ENCODE results near the gene VWC2L. TPM values are rescaled to one million over a fixed set of nuclear protein-coding genes. Genes with fewer than 3 reads are reported as not detected.

Gene VWC2L
- total RNA-seq, 2 experiments from 2014 or later, result not detected

- ATAC-seq (no peak), DNase-seq (no peak)
- POLR2A ChIA-PET, result no interaction called here
- Mint-ChIP-seq H3K4me3 (no peak overlapping the region), H3K4me1 (ENCODE audit: low read depth) (no peaks in the 10 kb centered on the region), H3K9me3 (no peaks in the 10 kb centered on the region), H3K36me3 (ENCODE audit: low read depth) (no peaks in the 10 kb centered on the region), H3K27ac (no peak overlapping the region), H3K27me3 (no peaks in the 10 kb centered on the region)
- TF ChIP-seq CTCF (IDR thresholded peaks at IDR 0.05), result no peak
- CTCF ChIA-PET, result no interaction called here
- intact Hi-C loops (cut with micrococcal nuclease), result no loop called here
Observed at GRCh38 chr2:214377286-214377624, 33.6 kb upstream of the VWC2L start.

- H3K9me3 Mint-ChIP-seq, result no peaks in the 10 kb centered on the region
- CTCF ChIA-PET, result no interaction called here
- DNase-seq, result no peak
- H3K4me1 Mint-ChIP-seq (ENCODE audit: low read depth), result no peaks in the 10 kb centered on the region
- H3K27ac Mint-ChIP-seq, result no peak overlapping the region
- intact Hi-C loops (cut with micrococcal nuclease), result no loop called here
- ATAC-seq, result no peak
- H3K27me3 Mint-ChIP-seq, result no peaks in the 10 kb centered on the region
- TF ChIP-seq CTCF (IDR thresholded peaks at IDR 0.05), result no peak
- no peak overlapping the region for H3K4me3 Mint-ChIP-seq
- no peaks in the 10 kb centered on the region for H3K36me3 Mint-ChIP-seq (ENCODE audit: low read depth)
- POLR2A ChIA-PET, result no interaction called here
Observed at GRCh38 chr2:214378455-214379103, 32.3 kb upstream of the VWC2L start.

- no peak for TF ChIP-seq CTCF (IDR thresholded peaks at IDR 0.05)
- ChIA-PET CTCF (no interaction called here), POLR2A (no interaction called here)
- H3K27ac Mint-ChIP-seq, result no peak overlapping the region
- H3K4me3 Mint-ChIP-seq, result no peak overlapping the region
- H3K36me3 Mint-ChIP-seq (ENCODE audit: low read depth), result no peaks in the 10 kb centered on the region
- DNase-seq (no peak), ATAC-seq (no peak)
- intact Hi-C loops (cut with micrococcal nuclease), result no loop called here
- H3K4me1 Mint-ChIP-seq (ENCODE audit: low read depth), result no peaks in the 10 kb centered on the region
- H3K27me3 Mint-ChIP-seq, result no peaks in the 10 kb centered on the region
- H3K9me3 Mint-ChIP-seq, result no peaks in the 10 kb centered on the region
Observed at GRCh38 chr2:214379227-214379626, 31.6 kb upstream of the VWC2L start.

GRCh38 chr2:214380681-214381080 is 30.2 kb upstream of the VWC2L start:
- ATAC-seq, result no peak

GRCh38 chr2:214382229-214382628 is 28.6 kb upstream of the VWC2L start:
- Mint-ChIP-seq H3K36me3 (ENCODE audit: low read depth) (no peaks in the 10 kb centered on the region), H3K27me3 (no peaks in the 10 kb centered on the region), H3K4me1 (ENCODE audit: low read depth) (no peaks in the 10 kb centered on the region), H3K27ac (no peak overlapping the region), H3K9me3 (no peaks in the 10 kb centered on the region), H3K4me3 (no peak overlapping the region)
- POLR2A ChIA-PET, result interaction anchor here (0.6 to 0.7 kb wide), 2 partner anchors 320 to 476 kb away, joined by 3 to 4 read pairs; no protein-coding TSS in a partner anchor
- CTCF ChIA-PET, result no interaction called here
- no peak for ATAC-seq
- intact Hi-C loops (cut with micrococcal nuclease), result no loop called here
- TF ChIP-seq CTCF (IDR thresholded peaks at IDR 0.05), result no peak
- DNase-seq, result no peak

More at GRCh38 chr2:214380681-214381080, 30.2 kb upstream of the VWC2L start:
- intact Hi-C loops (cut with micrococcal nuclease), result no loop called here
- POLR2A ChIA-PET, result no interaction called here
- Mint-ChIP-seq H3K4me3 (no peak overlapping the region), H3K36me3 (ENCODE audit: low read depth) (no peaks in the 10 kb centered on the region), H3K27ac (no peak overlapping the region), H3K27me3 (no peaks in the 10 kb centered on the region), H3K4me1 (ENCODE audit: low read depth) (no peaks in the 10 kb centered on the region), H3K9me3 (no peaks in the 10 kb centered on the region)
- DNase-seq, result no peak
- CTCF ChIA-PET, result no interaction called here
- TF ChIP-seq CTCF (IDR thresholded peaks at IDR 0.05), result no peak
